HAP-1 (cell line): Measurements from ENCODE around the gene VPS9D1.
"Not testable (repeated sequence)": the region's sequence is repeated elsewhere in the genome, so short reads cannot be mapped to it uniquely, and the experiment has no call there.

Source experiments
- DNase-seq, 2 experiments: peaks; one replicate each; pipeline ENCODE4 v3.0.0-alpha.2; 2016 to 2020; ENCODE audit warnings: low spot score in 2 of 2
- H3K27me3 ChIP-seq: fragments of 250-450 bp; sonication (Bioruptor Pico); 2 replicates; pipeline ENCODE4 v1.5.1; 2020; ENCODE audit warnings: low read depth, mild to moderate bottlenecking, moderate library complexity
- H3K36me3 ChIP-seq: fragments of 250-450 bp; sonication (Bioruptor Pico); replicated peaks from 2 replicates; pipeline ENCODE4 v1.5.1; 2020; ENCODE audit warnings: mild to moderate bottlenecking
- H3K4me1 ChIP-seq: fragments of 250-450 bp; sonication (Bioruptor Pico); 2 replicates; pipeline ENCODE4 v1.5.1; 2020; ENCODE audit warnings: mild to moderate bottlenecking
- H3K4me3 ChIP-seq: fragments of 250-450 bp; sonication (Bioruptor Pico); 2 replicates; pipeline ENCODE4 v1.5.1; 2020; ENCODE audit warnings: mild to moderate bottlenecking, moderate library complexity
- H3K9me3 ChIP-seq: fragments of 250-450 bp; sonication (Bioruptor Pico); 2 replicates; pipeline ENCODE4 v1.5.1; 2020; ENCODE audit warnings: mild to moderate bottlenecking, moderate library complexity
- in situ Hi-C: fragments of 300-500 bp; cut with MboI; formaldehyde crosslinking; loops from 3 replicates; pipeline ENCODE4 v1.14.3; 2020; ENCODE audit warnings: low sequenced_read_pairs, inconsistent platforms, mixed read lengths

Gene VPS9D1

GRCh38 chr16:89698717-89699116, 22.0 kb downstream of the VPS9D1 start:
- in situ Hi-C loops, result not testable (repeated sequence)
- H3K36me3 ChIP-seq, result peaks cover 34% of the 10 kb centered on the region

GRCh38 chr16:89697616-89698331, 22.9 kb downstream of the VPS9D1 start:
- Histone ChIP-seq H3K4me1 (peaks cover 13% of the 10 kb centered on the region), H3K27me3 (no peaks in the 10 kb centered on the region), H3K36me3 (peaks cover 41% of the 10 kb centered on the region)

More at GRCh38 chr16:89698717-89699116, 22.0 kb downstream of the VPS9D1 start:
- not testable (repeated sequence) for H3K9me3 ChIP-seq, DNase-seq, H3K27me3 ChIP-seq, H3K4me3 ChIP-seq
- peaks cover 13% of the 10 kb centered on the region for H3K4me1 ChIP-seq

GRCh38 chr16:89697161-89697615, 23.5 kb downstream of the VPS9D1 start:
- no peaks in the 10 kb centered on the region for H3K27me3 ChIP-seq
- H3K9me3 ChIP-seq, result no peaks in the 10 kb centered on the region
- in situ Hi-C loops, result no loop called here
- H3K36me3 ChIP-seq, result peaks cover 41% of the 10 kb centered on the region
- H3K4me1 ChIP-seq, result peaks cover 12% of the 10 kb centered on the region
- DNase-seq, result no peak
- no peak overlapping the region for H3K4me3 ChIP-seq

More at GRCh38 chr16:89697616-89698331, 22.9 kb downstream of the VPS9D1 start:
- H3K4me3 ChIP-seq, result no peak overlapping the region
- H3K9me3 ChIP-seq, result no peaks in the 10 kb centered on the region
- in situ Hi-C loops, result no loop called here
- DNase-seq, result no peak

GRCh38 chr16:89696670-89697128, 24.0 kb downstream of the VPS9D1 start:
- no peaks in the 10 kb centered on the region for H3K9me3 ChIP-seq
- no peak for DNase-seq
- H3K4me3 ChIP-seq, result no peak overlapping the region
- in situ Hi-C loops, result no loop called here
- H3K27me3 ChIP-seq, result no peaks in the 10 kb centered on the region
- H3K4me1 ChIP-seq, result peaks cover 10% of the 10 kb centered on the region
- H3K36me3 ChIP-seq, result peaks cover 43% of the 10 kb centered on the region

- no peaks in the 10 kb centered on the region for H3K9me3 ChIP-seq
- no peak for DNase-seq
- H3K27me3 ChIP-seq, result no peaks in the 10 kb centered on the region
- no peak overlapping the region for H3K4me3 ChIP-seq
- H3K36me3 ChIP-seq, result peaks cover 47% of the 10 kb centered on the region
- peaks cover 10% of the 10 kb centered on the region for H3K4me1 ChIP-seq
- in situ Hi-C loops, result no loop called here
Observed at GRCh38 chr16:89695875-89696669, 24.6 kb downstream of the VPS9D1 start.

- Histone ChIP-seq H3K36me3 (peaks cover 53% of the 10 kb centered on the region), H3K4me3 (no peak overlapping the region), H3K9me3 (no peaks in the 10 kb centered on the region), H3K27me3 (no peaks in the 10 kb centered on the region), H3K4me1 (peaks cover 5% of the 10 kb centered on the region)
- in situ Hi-C loops, result no loop called here
- DNase-seq, result no peak
Observed at GRCh38 chr16:89695086-89695874, 25.4 kb downstream of the VPS9D1 start.

- H3K27me3 ChIP-seq, H3K9me3 ChIP-seq, H3K4me1 ChIP-seq, in situ Hi-C loops, H3K4me3 ChIP-seq, DNase-seq: not testable (repeated sequence)
- peaks cover 57% of the 10 kb centered on the region for H3K36me3 ChIP-seq
Observed at GRCh38 chr16:89694784-89695085, 26.0 kb downstream of the VPS9D1 start.

- Histone ChIP-seq H3K27me3 (no peaks in the 10 kb centered on the region), H3K4me1 (no peaks in the 10 kb centered on the region), H3K9me3 (no peaks in the 10 kb centered on the region), H3K4me3 (no peak overlapping the region), H3K36me3 (peaks cover 57% of the 10 kb centered on the region)
- DNase-seq, result no peak
- in situ Hi-C loops, result no loop called here
Observed at GRCh38 chr16:89693931-89694783, 26.5 kb downstream of the VPS9D1 start.

- in situ Hi-C loops, result no loop called here
- Histone ChIP-seq H3K27me3 (no peaks in the 10 kb centered on the region), H3K4me1 (no peaks in the 10 kb centered on the region), H3K36me3 (peaks cover 55% of the 10 kb centered on the region), H3K9me3 (no peaks in the 10 kb centered on the region), H3K4me3 (no peak overlapping the region)
- DNase-seq, result no peak
Observed at GRCh38 chr16:89693289-89693731, 27.4 kb downstream of the VPS9D1 start.

GRCh38 chr16:89691986-89692569, 28.6 kb downstream of the VPS9D1 start:
- H3K9me3 ChIP-seq, result no peaks in the 10 kb centered on the region
- peaks cover 49% of the 10 kb centered on the region for H3K36me3 ChIP-seq
- H3K4me3 ChIP-seq, result no peak overlapping the region
- H3K4me1 ChIP-seq, result peaks cover 7% of the 10 kb centered on the region
- no peaks in the 10 kb centered on the region for H3K27me3 ChIP-seq
- in situ Hi-C loops, result no loop called here
- no peak for DNase-seq

GRCh38 chr16:89691231-89691985, 29.3 kb downstream of the VPS9D1 start:
- in situ Hi-C loops, result no loop called here
- H3K36me3 ChIP-seq, result peaks cover 49% of the 10 kb centered on the region
- no peaks in the 10 kb centered on the region for H3K27me3 ChIP-seq
- peaks cover 7% of the 10 kb centered on the region for H3K4me1 ChIP-seq
- no peaks in the 10 kb centered on the region for H3K9me3 ChIP-seq
- DNase-seq, result no peak
- H3K4me3 ChIP-seq, result no peak overlapping the region

GRCh38 chr16:89690392-89690901, 30.3 kb downstream of the VPS9D1 start:
- Histone ChIP-seq H3K4me1 (peaks cover 7% of the 10 kb centered on the region), H3K4me3 (no peak overlapping the region), H3K9me3 (peaks cover 5% of the 10 kb centered on the region; the same call in 1 of the 2 replicates), H3K36me3 (peaks cover 43% of the 10 kb centered on the region), H3K27me3 (no peaks in the 10 kb centered on the region)
- in situ Hi-C loops, result no loop called here
- no peak for DNase-seq
